ENCODE measurements around the gene NRL. TPM values are rescaled to one million over a fixed set of nuclear protein-coding genes. Genes with fewer than 3 reads are reported as not detected.
"Not testable (repeated sequence)": the region's sequence is repeated elsewhere in the genome, so short reads cannot be mapped to it uniquely, and the experiment has no call there.

The NRL gene
- total RNA-seq, 2 experiments from 2014 or later: 4.6 to 7.5 TPM

- H3K36me3 ChIP-seq (ENCODE audit: insufficient read depth, low read length): peaks cover 6% of the 10 kb centered on the region
- no TSS peak for BruUV-seq (replicated peaks)
- CTCF ChIA-PET (ENCODE audit: unreplicated experiment): interaction anchor here (0.6 to 2.1 kb wide), 8 partner anchors 10 to 94 kb away, joined by 3 to 8 read pairs (median 4); partner anchors contain the start of genes IRF9, PCK2 and TM9SF1
Measured at GRCh38 chr14:24108336-24108874, 6.3 kb downstream of the NRL start.

DNA sequence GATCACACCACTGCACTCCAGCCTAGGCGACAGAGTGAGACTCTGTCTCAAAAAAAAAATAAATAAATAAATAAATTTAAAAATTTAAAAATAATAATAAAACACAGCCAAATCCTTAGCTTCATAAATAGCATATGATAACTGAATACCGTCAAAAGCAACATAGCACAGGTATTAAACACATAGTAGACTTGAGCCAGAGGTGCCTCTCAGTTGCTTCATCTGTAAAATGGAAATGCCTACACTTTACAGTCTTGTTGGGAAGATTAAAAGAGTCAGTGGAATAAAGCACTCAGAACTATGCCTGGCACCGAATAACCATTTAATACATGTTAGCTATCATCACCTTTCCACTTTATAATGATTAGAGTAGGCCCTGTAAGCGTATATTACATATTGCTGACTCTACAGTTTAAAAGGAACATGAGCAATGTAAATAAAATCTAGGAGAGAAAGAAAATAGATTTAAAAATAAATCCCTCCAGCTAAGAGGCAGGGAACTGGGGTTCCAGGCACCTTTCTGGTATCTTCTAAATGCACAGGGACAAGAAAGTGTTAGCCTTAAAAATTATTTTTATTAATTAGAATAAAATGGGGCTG is 8.0 kb downstream of the NRL start:
- Histone ChIP-seq H3K9me3 (ENCODE audit: low read length) (no peaks in the 10 kb centered on the region), H2AFZ (ENCODE audit: low read length) (no peak overlapping the region), H3K4me3 (ENCODE audit: low read depth, low read length, poor library complexity, severe bottlenecking) (no peak overlapping the region), H3K36me3 (ENCODE audit: insufficient read depth, low read length) (peaks cover 6% of the 10 kb centered on the region), H3K27ac (ENCODE audit: low read depth, low read length, poor library complexity, severe bottlenecking) (no peak overlapping the region), H4K20me1 (ENCODE audit: insufficient read depth, low read length) (no peaks in the 10 kb centered on the region), H3K79me2 (ENCODE audit: insufficient read depth, low read depth, low read length) (no peaks in the 10 kb centered on the region), H3K4me2 (ENCODE audit: low read length) (no peak overlapping the region), H3K9me2 (ENCODE audit: insufficient read depth, low read length) (no peaks in the 10 kb centered on the region), H3K4me1 (ENCODE audit: insufficient read depth, low read length, poor library complexity, severe bottlenecking) (peaks cover 11% of the 10 kb centered on the region)
- DNase-seq (ENCODE audit: low spot score): no peak
- intact Hi-C loops (cut with micrococcal nuclease; ENCODE audit: unreplicated experiment): no loop called here
- ChIA-PET CTCF (ENCODE audit: unreplicated experiment) (interaction anchor here (2.1 kb wide), 1 partner anchor 54 kb away, joined by 8 read pairs; the partner anchor contains the start of gene IRF9), POLR2A (interaction anchor here (0.6 to 7.0 kb wide), 3 partner anchors 13 to 124 kb away, joined by 5 to 80 read pairs (median 5); partner anchors contain the start of gene PCK2)
- no TSS peak for BruUV-seq (replicated peaks)
- TF ChIP-seq EZH2phosphoT487 (IDR thresholded peaks at IDR 0.05; ENCODE audit: borderline replicate concordance, low read depth, low read length) (no peak), CTCF (conservative IDR thresholded peaks at IDR 0.05; ENCODE audit: low read length) (no peak)

More at GRCh38 chr14:24108336-24108874, 6.3 kb downstream of the NRL start:
- no peak for TF ChIP-seq EZH2phosphoT487 (IDR thresholded peaks at IDR 0.05; ENCODE audit: borderline replicate concordance, low read depth, low read length)
- Histone ChIP-seq H3K9me2 (ENCODE audit: insufficient read depth, low read length) (no peaks in the 10 kb centered on the region), H3K27ac (ENCODE audit: low read depth, low read length, poor library complexity, severe bottlenecking) (peak overlapping the region; percentile 55), H3K4me3 (ENCODE audit: low read depth, low read length, poor library complexity, severe bottlenecking) (no peak overlapping the region), H3K79me2 (ENCODE audit: insufficient read depth, low read depth, low read length) (no peaks in the 10 kb centered on the region; the same call in 1 of the 2 replicates), H3K4me1 (ENCODE audit: insufficient read depth, low read length, poor library complexity, severe bottlenecking) (peaks cover 15% of the 10 kb centered on the region), H2AFZ (ENCODE audit: low read length) (peak overlapping the region; percentile 83), H3K9me3 (ENCODE audit: low read length) (no peaks in the 10 kb centered on the region), H4K20me1 (ENCODE audit: insufficient read depth, low read length) (no peaks in the 10 kb centered on the region), H3K4me2 (ENCODE audit: low read length) (peak overlapping the region; percentile 52)
- POLR2A ChIA-PET: interaction anchor here (0.6 to 7.0 kb wide), 12 partner anchors 15 to 549 kb away, joined by 3 to 80 read pairs (median 3); partner anchors contain the start of genes DHRS4L2, EMC9, PCK2 and RNF31
- intact Hi-C loops (cut with micrococcal nuclease; ENCODE audit: unreplicated experiment): loop anchor here (1.0 to 2.0 kb wide), 3 partner anchors 14 to 94 kb away; partner anchors contain the start of gene PCK2
- no peak for DNase-seq (ENCODE audit: low spot score)

GRCh38 chr14:24105609-24106239 is 9.0 kb downstream of the NRL start:
- intact Hi-C loops (cut with micrococcal nuclease; ENCODE audit: unreplicated experiment); BruUV-seq (replicated peaks); H3K4me2 ChIP-seq (ENCODE audit: low read length); H4K20me1 ChIP-seq (ENCODE audit: insufficient read depth, low read length); H3K9me3 ChIP-seq (ENCODE audit: low read length); H3K27ac ChIP-seq (ENCODE audit: low read depth, low read length, poor library complexity, severe bottlenecking); DNase-seq (ENCODE audit: low spot score); H3K9me2 ChIP-seq (ENCODE audit: insufficient read depth, low read length); H2AFZ ChIP-seq (ENCODE audit: low read length); CTCF ChIA-PET (ENCODE audit: unreplicated experiment); H3K36me3 ChIP-seq (ENCODE audit: insufficient read depth, low read length); H3K79me2 ChIP-seq (ENCODE audit: insufficient read depth, low read depth, low read length); H3K4me3 ChIP-seq (ENCODE audit: low read depth, low read length, poor library complexity, severe bottlenecking): not testable (repeated sequence)
- peaks cover 11% of the 10 kb centered on the region for H3K4me1 ChIP-seq (ENCODE audit: insufficient read depth, low read length, poor library complexity, severe bottlenecking)
- POLR2A ChIA-PET: interaction anchor here (1.3 to 7.0 kb wide), 2 partner anchors 12 to 91 kb away, joined by 4 to 80 read pairs; partner anchors contain the start of gene PCK2
